GDM1 (cell line): Measurements from ENCODE around the gene NRTN.
"Not testable (repeated sequence)": the region's sequence is repeated elsewhere in the genome, so short reads cannot be mapped to it uniquely, and the experiment has no call there.

Source experiments
- DNase-seq: peaks from one replicate; lab custom pipeline; 2025; lab: John Stamatoyannopoulos, UW

The NRTN gene

GRCh38 chr19:5804516-5805461 is at the start of gene NRTN:
NRTN (plus strand) TSS chr19:5805067; CDS start chr19:5824166, 19,099 bp downstream.
- DNase-seq: no peak

GRCh38 chr19:5762608-5763217 is 42.2 kb upstream of the NRTN start:
- no peak for DNase-seq

DNA sequence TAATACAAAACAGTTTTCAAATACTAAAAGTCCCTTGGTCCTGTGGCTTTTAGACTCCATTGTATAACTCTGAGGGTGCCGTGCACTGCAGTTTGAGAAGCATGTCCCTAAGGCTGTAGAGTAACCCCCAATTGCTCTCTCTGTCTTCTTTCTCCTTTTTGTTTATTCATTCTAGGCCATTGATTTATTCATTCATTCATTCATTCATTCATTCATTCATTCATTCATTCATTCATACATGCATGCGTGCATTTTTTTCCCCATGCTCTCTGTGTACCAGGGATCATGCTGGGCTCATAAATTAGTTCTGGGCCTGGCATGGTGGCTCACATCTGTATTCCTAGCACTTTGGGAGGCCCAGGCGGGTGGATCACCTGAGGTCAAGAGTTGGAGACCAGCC is 39.6 kb upstream of the NRTN start:
- DNase-seq: no peak

DNA sequence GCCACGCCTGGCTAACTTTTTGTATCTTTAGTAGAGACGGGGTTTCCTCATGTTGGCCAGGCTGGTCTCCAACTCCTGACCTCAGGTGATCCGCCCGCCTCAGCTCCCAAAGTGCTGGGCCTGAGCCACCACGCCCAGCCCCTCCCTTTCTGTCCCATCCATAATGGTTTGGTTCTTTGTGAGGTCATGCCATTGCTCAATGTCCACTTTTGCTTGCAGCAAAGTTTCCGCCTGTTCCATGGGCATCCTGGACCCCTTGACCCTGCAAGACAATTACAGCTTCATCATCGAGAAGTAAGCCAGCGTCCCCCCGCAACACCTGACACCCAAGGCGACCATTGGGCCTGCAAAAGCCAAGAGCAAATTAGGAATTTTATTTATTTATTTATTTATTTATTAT is 36.9 kb upstream of the NRTN start:
- DNase-seq: no peak

- DNase-seq: no peak
Observed at GRCh38 chr19:5772416-5772815, 32.5 kb upstream of the NRTN start.

DNA sequence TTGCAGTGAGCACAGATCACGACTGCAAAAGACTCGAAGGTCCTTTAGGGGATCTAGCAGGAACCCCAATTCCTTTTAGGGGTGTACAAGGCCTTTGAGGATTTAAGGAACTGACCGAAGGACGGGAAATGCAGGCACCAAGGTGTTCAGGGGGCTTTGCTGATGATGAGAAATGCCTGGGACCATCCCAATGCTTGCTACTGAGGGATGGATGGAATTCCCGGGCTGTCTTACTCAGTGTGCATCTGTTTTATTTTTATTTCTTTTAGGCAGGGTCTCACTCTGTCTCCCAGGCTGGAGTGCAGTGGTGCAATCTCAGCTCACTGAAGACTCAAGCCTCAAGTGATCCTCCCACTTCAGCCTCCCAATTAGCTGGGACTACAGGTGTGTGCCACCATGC is 31.6 kb upstream of the NRTN start:
- no peak for DNase-seq

DNA sequence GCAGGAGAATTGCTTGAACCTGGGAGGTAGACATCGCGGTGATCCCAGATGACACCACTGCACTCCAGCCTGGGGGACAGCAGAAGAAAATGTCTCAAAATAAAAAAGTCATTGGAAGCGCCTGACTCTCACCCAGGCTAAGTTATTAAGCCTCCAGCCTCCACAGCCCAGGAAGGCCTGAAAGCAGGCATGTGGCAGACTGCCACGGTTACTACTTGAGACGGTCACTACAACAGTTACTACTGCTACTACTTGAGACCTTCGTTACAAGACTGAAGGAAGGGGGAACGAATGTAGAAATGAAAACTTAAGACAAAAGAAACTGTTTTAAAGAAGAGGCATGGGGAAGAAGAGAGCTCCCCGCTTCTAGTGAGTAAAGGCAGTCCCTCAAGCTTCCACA is 29.9 kb upstream of the NRTN start:
- DNase-seq: no peak

DNA sequence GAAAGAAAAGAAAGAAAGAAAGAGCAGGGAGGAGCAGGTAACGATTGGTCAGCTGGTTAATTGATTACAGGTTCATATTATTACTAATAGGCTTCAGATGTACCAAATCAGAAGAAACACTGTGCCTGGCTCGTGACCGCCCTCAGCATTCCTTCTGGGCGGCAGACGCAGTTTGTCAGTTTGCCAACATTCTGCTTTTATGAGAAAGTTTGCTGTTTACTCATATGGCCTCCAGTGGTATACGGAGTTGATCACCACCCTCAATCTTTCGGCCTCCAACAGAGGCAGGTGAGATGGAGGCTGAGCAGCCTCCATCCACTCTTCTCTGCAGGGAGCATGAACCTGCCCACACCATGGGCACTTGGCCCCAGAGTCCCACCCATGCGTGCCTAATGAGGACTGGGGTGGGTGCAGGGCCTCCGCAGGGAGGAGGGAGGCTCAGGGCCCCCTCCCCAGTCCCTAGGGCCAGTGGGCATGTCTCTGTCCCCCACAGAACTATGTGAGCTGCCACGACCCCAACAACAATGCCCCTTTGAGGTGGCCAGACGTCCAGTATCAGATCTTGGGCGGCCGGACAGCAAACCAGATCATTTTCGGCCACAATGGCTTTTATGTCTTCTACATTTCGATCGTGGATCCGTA is 29.1 kb upstream of the NRTN start:
- DNase-seq: no peak

GRCh38 chr19:5778402-5778801 is 26.5 kb upstream of the NRTN start:
- no peak for DNase-seq

GRCh38 chr19:5780916-5781315 is 24.0 kb upstream of the NRTN start:
- not testable (repeated sequence) for DNase-seq

- no peak for DNase-seq
Observed at GRCh38 chr19:5782322-5782721, 22.5 kb upstream of the NRTN start.

DNA sequence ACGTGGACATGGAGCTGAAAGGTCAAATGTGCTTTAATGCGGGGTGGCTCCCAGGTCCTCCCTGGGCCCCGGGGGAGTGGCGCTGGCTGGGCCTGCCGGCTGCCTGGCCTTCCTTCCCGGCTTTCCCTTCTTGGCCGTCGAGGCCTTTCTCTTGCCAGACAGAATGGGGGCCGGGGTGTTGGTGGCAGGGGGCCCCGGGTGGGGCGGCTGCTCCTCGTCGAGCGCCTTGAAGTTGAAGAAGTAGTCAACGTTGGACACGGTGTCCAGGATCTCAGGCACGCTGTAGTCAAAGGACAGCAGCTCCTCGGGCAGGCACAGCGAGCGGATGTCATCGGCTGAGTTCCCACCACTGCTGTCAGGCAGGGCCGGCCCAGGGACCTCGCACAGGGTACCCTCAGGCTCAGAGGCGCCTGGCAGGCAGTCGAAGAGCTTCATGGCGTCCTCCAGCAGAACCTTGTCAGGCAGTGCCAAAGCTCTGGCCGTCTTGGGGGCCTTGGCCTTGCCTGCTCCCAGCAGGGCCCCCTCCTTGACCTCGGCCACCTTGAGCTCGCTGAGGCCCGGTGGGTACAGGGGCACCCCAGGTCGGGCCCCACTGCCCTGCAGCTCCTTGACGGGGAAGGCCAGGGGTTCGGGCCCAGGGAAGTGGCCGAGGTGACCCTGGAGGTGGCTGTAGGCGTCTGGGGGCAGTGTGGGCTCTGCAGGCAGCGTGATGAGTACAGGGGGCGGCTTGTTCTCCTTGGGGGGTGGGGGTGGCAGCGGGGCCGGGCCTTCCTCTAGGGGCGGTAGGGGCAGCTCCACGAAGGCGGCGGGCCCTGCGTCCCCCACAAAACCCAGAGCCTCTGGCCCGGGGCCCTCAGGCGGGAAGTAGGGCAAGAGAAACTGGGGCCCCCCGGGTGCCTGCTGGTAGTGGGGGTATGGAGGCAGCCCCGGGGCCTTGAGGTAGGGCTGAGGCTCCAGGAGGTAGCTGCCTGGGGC is 21.6 kb upstream of the NRTN start:
- DNase-seq: no peak

GRCh38 chr19:5784581-5785147 is 20.2 kb upstream of the NRTN start, which contains the start of gene PRR22:
PRR22 (minus strand) TSS chr19:5784746; CDS start chr19:5784660, 86 bp downstream.
- DNase-seq: no peak

DNA sequence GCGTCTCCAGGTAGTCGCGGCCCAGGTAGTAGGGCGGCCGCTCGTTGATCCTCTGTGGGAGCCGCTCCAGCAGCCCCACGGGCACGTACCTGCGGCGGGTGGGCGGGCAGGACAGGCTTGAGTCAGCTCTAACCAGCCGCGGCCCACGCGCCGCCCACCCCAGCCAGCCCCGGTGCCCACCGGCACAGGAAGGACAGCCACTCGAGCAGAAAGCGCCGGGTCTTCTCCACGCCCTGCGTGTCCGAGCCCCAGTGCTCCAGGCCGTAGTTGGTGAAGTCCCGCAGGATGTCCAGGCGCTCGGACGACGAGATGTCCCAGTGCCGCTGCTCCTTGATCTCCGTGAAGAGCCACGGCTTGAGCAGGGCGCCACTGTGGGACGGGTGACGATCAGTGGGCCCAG is 19.4 kb upstream of the NRTN start:
- DNase-seq: no peak

DNA sequence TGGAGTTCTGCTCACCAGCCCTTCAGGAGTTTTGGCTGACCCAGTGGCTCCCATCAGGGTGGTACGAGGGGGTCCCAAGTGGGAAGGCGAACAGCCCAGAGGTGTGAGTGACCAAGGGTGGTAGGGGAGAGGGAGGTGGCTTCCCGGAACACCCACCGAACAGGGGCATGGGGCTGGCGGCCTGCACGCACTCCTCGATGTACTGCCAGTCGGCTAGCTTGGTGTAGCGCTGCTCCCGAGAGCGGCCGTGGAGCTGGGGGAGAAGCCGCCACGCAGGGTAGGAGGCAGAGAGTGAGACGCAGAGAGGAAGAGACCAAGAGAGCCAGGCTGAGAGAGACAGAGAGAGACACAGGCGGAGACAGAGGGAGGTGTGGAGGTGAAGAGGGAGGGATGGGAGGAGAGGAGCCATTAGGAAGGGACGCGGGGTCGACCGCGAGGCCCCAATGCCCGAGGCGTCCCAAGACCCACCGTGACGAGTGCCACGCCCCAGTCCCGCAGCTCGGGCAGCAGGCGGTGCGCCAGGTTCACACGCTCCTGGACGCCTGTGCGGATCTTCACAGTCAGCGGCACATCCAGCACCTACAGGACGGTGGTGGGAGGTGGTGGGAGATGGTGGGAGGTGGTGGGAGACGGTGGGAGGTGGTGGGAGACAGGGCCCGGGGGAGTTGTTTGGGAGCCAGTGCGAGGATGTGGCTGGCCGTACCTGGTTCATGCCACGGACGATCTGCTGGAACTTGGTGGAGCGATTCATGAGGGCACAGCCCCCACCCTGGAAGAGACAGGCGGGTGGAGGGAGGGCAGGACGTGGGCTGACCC is 18.1 kb upstream of the NRTN start:
- DNase-seq: no peak

GRCh38 chr19:5787409-5788182 is 17.3 kb upstream of the NRTN start:
- no peak for DNase-seq

GRCh38 chr19:5788422-5788821 is 16.4 kb upstream of the NRTN start:
- DNase-seq: no peak

GRCh38 chr19:5789351-5789761 is 15.5 kb upstream of the NRTN start:
- no peak for DNase-seq

- DNase-seq: no peak
Observed at GRCh38 chr19:5789886-5790558, 14.8 kb upstream of the NRTN start.
